ENCODE measurements around the gene FBXO5.

Gene FBXO5

GRCh38 chr6:153027480-153027879 lies 44.6 kb upstream of the FBXO5 start:
- H3K4me3 ChIP-seq, result no peak overlapping the region
- peaks cover 0 to 3% (median 0%) of the 10 kb centered on the region in 4 donors for H3K4me1 ChIP-seq
- H3K36me3 ChIP-seq, result no peaks in the 10 kb centered on the region
- H3K27me3 ChIP-seq, result no peaks in the 10 kb centered on the region
- no peak for TF ChIP-seq CTCF (IDR thresholded peaks at IDR 0.05)
- no peaks in the 10 kb centered on the region for H3K9me3 ChIP-seq
- DNase-seq, result no peak
- no peak overlapping the region for H3K27ac ChIP-seq
- intact Hi-C loops (cut with DNase I; ENCODE audit: low total_unique reads), result loop anchor here (10.0 kb wide), 1 partner anchor 73 kb away; no protein-coding TSS in a partner anchor

DNA sequence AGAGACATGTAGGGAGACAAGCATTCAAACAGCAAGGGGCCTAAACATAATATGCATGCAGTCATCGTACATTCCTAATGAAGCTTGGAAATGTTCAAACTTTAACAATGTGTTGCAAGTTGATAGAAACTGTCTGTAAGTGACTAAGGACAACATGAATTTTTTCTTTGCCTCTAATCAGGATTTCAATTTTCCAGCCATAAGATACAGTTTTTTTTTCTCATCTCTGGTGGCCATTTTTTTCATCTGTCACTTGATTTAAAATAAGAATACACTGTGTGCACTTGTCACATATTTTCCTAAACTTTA lies 41.8 kb upstream of the FBXO5 start:
- Histone ChIP-seq H3K9me3 (no peaks in the 10 kb centered on the region), H3K4me3 (no peak overlapping the region), H3K36me3 (no peaks in the 10 kb centered on the region), H3K27me3 (no peaks in the 10 kb centered on the region), H3K27ac (no peak overlapping the region), H3K4me1 (peaks cover 0 to 3% (median 0%) of the 10 kb centered on the region in 4 donors)
- no peak for DNase-seq
- no peak for TF ChIP-seq CTCF (IDR thresholded peaks at IDR 0.05)
- intact Hi-C loops (cut with DNase I; ENCODE audit: low total_unique reads), result loop anchor here (5.0 to 10.0 kb wide), 2 partner anchors 70 to 157 kb away; no protein-coding TSS in a partner anchor

DNA sequence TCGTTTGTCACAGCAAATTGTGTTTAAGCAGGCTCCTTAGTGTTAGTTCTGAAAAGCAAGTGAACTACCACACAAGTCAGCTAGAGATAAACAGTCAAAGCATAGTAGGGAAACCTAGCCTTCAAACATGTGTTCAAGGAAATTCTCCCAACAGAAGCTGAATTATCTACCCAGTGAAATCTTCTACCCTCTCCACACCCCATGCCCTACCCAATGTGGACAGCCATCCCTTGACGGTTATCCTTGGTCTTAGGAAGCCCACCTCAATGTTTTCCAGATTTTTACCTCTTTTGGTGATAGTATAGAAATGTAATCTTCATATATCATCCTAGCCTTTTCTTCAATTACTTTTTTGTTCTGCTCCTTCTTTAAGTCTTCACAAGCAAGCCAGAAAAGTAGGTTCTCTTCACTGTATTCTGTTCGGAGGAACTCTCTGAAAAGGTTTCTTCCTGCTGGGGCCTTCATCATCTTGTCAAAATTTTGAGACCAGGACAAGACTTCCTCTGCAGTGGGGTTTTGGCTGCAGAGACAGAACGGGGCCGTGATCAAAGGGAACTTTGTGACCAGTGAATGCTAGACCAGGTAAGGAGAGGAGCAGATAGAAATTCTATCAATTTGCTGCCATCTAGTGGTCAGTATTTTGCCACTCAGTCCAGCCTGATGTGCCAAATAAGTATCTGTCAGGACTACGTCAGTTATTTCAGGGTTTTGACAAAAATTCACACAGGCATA lies 41.3 kb upstream of the FBXO5 start:
- Histone ChIP-seq H3K4me3 (no peak overlapping the region), H3K27ac (no peak overlapping the region), H3K4me1 (peaks cover 0 to 3% (median 0%) of the 10 kb centered on the region in 4 donors), H3K36me3 (no peaks in the 10 kb centered on the region), H3K9me3 (no peaks in the 10 kb centered on the region), H3K27me3 (no peaks in the 10 kb centered on the region)
- peak; percentile 63 to 72 for TF ChIP-seq CTCF (IDR thresholded peaks at IDR 0.05)
- no peak for DNase-seq
- intact Hi-C loops (cut with DNase I; ENCODE audit: low total_unique reads), result loop anchor here (5.0 to 10.0 kb wide), 2 partner anchors 69 to 157 kb away; no protein-coding TSS in a partner anchor

DNA sequence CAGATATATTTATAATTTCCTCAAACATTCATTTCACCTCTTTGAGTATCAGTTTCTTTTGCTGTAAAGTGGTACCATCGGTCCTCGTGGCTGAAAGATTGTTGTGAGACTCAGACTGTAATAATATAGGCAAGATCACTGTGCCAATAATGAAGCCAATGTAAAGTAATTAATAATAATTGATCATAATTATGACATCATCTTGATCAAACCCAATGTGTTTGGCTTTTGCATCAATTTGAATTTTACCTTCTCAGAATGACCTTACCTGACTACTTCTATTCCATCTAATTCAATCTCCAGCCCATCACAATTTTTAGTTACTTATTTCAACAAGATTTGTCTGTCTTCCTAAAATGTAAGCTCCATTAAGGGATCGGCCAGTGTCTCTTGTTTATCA lies 35.5 kb upstream of the FBXO5 start:
- DNase-seq, result no peak
- intact Hi-C loops (cut with DNase I; ENCODE audit: low total_unique reads), result no loop called here
- H3K4me1 ChIP-seq, result no peaks in the 10 kb centered on the region
- TF ChIP-seq CTCF (IDR thresholded peaks at IDR 0.05), result no peak
- H3K9me3 ChIP-seq, result no peaks in the 10 kb centered on the region
- H3K27me3 ChIP-seq, result no peaks in the 10 kb centered on the region
- H3K36me3 ChIP-seq, result no peaks in the 10 kb centered on the region
- no peak overlapping the region for H3K4me3 ChIP-seq
- H3K27ac ChIP-seq, result no peak overlapping the region

- H3K4me3 ChIP-seq, result no peak overlapping the region
- no peaks in the 10 kb centered on the region for H3K9me3 ChIP-seq
- no peak for DNase-seq
- peaks cover 0 to 3% (median 0%) of the 10 kb centered on the region in 4 donors for H3K4me1 ChIP-seq
- intact Hi-C loops (cut with DNase I; ENCODE audit: low total_unique reads), result no loop called here
- no peaks in the 10 kb centered on the region for H3K36me3 ChIP-seq
- no peak overlapping the region for H3K27ac ChIP-seq
- no peaks in the 10 kb centered on the region for H3K27me3 ChIP-seq
- no peak for TF ChIP-seq CTCF (IDR thresholded peaks at IDR 0.05)
These were observed 34.0 kb upstream of the FBXO5 start for GRCh38 chr6:153016846-153017245.

Data from tibial artery (tissue), 4 donors.